ENCODE measurements around the gene TBL3. TPM values are rescaled to one million over a fixed set of nuclear protein-coding genes. Genes with fewer than 3 reads are reported as not detected.

The TBL3 gene
- total RNA-seq, 4 donors from 2014 or later, result 49.2 to 73.5 (median 57.2) TPM

DNA sequence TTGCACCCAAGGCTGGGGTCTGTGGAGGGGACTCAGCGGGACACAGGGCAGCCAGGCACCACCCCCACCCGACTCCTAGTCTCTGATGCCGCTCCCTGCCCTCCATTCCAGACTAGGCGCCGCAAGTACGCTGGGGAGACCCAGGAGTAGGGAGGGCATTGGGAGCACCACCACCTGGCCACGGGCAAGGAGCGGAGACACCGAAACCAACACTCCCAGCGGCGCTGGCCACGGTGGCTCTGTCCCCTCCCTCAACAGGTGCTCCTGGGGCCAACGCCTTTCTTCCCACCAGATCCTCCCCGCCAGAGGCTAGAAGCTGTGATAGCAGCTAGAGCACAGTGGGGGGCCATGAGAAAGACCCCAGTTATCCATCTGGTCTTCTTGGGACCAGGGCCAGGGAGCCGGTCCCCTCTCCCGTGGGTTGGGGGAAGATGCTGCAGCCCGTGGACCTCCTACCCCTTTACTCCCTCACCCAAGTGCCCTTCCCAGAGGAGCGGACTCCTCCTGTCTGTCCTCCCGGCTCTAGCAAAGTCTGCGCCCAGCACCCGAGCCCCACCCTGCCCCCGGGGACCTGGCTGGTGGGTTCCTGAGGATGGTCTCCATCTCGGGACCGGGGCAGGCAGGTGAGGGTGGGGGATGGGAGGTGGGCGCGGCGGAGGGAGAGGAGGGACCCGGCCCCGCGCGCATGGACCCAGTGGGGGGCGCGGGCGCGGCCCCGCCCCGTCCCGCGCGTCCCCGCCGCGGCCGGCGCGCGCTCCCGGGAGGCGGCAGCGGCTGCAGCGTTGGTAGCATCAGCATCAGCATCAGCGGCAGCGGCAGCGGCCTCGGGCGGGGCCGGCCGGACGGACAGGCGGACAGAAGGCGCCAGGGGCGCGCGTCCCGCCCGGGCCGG, 17.6 kb downstream of the TBL3 start, which contains the start of gene SYNGR3:
SYNGR3 (plus strand) TSS at position 762 of the 892 bp plus-strand sequence. CDS start 133 bp downstream, outside the sequence.
- Histone ChIP-seq H3K27me3 (peaks cover 28% of the 10 kb centered on the region), H3K4me3 (peak within 1 kb of the TSS; percentile 49), H3K9me3 (no peaks in the 10 kb centered on the region), H3K27ac (no peak within 1 kb of the TSS), H3K36me3 (peaks cover 12% of the 10 kb centered on the region), H3K4me1 (peaks cover 52% of the 10 kb centered on the region)
- no peak for TF ChIP-seq POLR2AphosphoS5 (IDR thresholded peaks at IDR 0.05)
- DNase-seq (ENCODE audit: low spot score in 2 of 2), result no peak
- WGBS, result 6% methylated on average over 10 of the region's 67 CpGs

DNA sequence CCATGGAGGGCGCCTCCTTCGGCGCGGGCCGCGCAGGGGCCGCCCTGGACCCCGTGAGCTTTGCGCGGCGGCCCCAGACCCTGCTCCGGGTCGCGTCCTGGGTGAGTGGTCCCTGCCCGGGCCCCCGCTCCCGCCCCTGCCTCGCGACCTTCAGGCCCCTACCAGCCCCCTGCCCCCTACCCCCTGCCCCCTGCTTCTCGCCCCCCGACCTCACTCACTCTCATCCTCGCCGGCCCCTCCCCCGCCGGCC, 18.2 kb downstream of the TBL3 start:
- Histone ChIP-seq H3K36me3 (peaks cover 12% of the 10 kb centered on the region), H3K9me3 (no peaks in the 10 kb centered on the region), H3K27me3 (peaks cover 28% of the 10 kb centered on the region), H3K4me1 (peaks cover 46% of the 10 kb centered on the region), H3K27ac (no peak overlapping the region), H3K4me3 (peak overlapping the region; percentile 49)
- TF ChIP-seq, protein P1, sequence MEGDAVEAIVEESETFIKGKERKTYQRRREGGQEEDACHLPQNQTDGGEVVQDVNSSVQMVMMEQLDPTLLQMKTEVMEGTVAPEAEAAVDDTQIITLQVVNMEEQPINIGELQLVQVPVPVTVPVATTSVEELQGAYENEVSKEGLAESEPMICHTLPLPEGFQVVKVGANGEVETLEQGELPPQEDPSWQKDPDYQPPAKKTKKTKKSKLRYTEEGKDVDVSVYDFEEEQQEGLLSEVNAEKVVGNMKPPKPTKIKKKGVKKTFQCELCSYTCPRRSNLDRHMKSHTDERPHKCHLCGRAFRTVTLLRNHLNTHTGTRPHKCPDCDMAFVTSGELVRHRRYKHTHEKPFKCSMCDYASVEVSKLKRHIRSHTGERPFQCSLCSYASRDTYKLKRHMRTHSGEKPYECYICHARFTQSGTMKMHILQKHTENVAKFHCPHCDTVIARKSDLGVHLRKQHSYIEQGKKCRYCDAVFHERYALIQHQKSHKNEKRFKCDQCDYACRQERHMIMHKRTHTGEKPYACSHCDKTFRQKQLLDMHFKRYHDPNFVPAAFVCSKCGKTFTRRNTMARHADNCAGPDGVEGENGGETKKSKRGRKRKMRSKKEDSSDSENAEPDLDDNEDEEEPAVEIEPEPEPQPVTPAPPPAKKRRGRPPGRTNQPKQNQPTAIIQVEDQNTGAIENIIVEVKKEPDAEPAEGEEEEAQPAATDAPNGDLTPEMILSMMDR (IDR thresholded peaks at IDR 0.05), result no peak
- DNase-seq (ENCODE audit: low spot score in 2 of 2), result no peak
- no CpG with 5 or more reads among the region's 25 CpGs for WGBS

DNA sequence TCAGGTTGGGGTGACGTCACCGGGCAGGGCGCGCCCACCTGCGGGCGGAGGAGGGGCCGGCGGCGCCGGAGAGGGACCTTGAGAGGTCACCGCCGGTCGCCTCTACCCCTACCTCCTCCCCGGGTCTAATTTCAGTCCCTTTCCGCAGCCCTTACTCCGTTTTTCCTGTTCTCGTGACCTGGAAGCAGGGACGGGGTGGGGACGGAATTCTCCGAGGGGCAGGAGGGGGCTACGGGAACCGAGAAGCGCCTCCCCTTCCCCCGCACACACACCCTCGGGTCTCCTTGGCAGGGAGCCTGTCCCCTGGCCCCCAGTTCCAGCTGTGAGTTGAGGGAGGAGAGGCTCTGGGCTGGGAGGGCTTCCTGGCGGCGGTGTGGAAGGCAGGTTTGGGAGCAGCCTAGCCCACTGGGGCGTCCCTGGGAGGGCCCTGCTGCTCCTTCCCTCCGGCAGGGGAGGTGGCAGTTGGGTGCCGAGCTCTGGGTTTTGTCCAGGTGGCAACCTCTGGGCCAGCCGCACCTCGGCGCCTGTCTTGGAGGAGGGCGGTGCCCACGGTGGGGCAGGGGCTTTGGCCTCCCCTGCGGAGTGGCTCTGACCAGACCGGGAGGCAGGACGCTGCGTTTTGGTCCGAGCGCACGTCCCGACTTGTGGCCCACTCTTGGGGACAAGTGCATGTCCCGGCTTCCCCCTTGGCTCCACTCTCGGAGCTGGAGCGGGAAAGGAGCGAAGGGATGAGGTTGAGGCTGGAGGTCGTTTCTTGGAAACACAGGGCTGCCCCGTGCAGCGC, 18.7 kb downstream of the TBL3 start:
- no peaks in the 10 kb centered on the region for H3K9me3 ChIP-seq
- H3K4me1 ChIP-seq, result peaks cover 41% of the 10 kb centered on the region
- peak overlapping the region; percentile 49 for H3K4me3 ChIP-seq
- peaks cover 11% of the 10 kb centered on the region for H3K36me3 ChIP-seq
- no peak for DNase-seq (ENCODE audit: low spot score in 2 of 2)
- no peak for TF ChIP-seq EP300 (IDR thresholded peaks at IDR 0.05)
- TF ChIP-seq, protein P1 (IDR thresholded peaks at IDR 0.05), result no peak
- no peak for TF ChIP-seq POLR2AphosphoS5 (IDR thresholded peaks at IDR 0.05)
- TF ChIP-seq POLR2A (IDR thresholded peaks at IDR 0.05), result no peak
- WGBS, result 1% methylated on average over 18 of the region's 50 CpGs
- H3K27ac ChIP-seq, result no peak overlapping the region
- H3K27me3 ChIP-seq, result peaks cover 28% of the 10 kb centered on the region

DNA sequence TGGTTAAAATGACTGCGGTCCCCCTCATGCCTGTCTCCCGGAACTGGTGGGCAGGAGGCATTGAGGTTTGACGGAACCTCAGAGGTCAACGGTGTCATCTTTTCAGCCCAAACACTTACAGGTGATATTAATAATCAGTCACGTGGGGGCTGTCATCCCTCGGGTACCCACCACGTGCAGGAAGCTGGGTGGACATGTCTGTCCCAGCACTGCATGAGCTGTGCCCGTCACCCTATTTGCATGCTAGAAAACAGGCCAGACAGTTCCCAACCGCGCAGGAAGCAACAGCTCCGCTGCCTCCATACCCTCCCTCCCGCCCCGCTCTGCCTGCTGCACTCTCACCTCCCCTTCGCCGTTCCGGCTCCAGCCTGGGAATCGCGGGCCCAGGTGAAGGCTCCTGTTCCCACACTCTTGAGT, 19.3 kb downstream of the TBL3 start:
- peak overlapping the region; percentile 49 for H3K4me3 ChIP-seq
- WGBS, result 5% methylated on average over 13 of the region's 18 CpGs
- H3K9me3 ChIP-seq, result no peaks in the 10 kb centered on the region
- no peak for TF ChIP-seq EP300 (IDR thresholded peaks at IDR 0.05)
- TF ChIP-seq, protein P1 (IDR thresholded peaks at IDR 0.05), result no peak
- no peak for TF ChIP-seq POLR2AphosphoS5 (IDR thresholded peaks at IDR 0.05)
- no peak for TF ChIP-seq POLR2A (IDR thresholded peaks at IDR 0.05)
- no peak for DNase-seq (ENCODE audit: low spot score in 2 of 2)
- H3K36me3 ChIP-seq, result peaks cover 5% of the 10 kb centered on the region
- no peak overlapping the region for H3K27ac ChIP-seq
- peaks cover 28% of the 10 kb centered on the region for H3K27me3 ChIP-seq
- peaks cover 36% of the 10 kb centered on the region for H3K4me1 ChIP-seq

DNA sequence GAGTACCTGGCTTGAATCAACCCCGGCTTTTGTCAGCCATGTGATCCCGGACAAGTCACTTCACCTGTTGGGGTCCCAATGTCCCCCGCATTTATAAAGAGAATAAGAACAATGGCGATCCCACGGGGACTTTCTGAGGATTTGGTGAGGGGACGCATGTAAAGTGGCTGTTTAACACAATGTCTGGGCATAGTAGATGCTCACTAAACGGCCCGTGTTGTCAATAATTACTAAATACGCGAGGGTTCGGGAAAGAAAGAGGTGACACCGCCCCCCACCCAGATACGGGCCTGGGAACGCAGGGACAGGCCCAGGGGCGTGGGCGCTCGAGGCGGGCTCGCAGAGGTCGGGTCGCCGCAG, 19.7 kb downstream of the TBL3 start:
- DNase-seq (ENCODE audit: low spot score in 2 of 2), result no peak
- H3K27me3 ChIP-seq, result peaks cover 28% of the 10 kb centered on the region
- peaks cover 36% of the 10 kb centered on the region for H3K4me1 ChIP-seq
- no peak for TF ChIP-seq EP300 (IDR thresholded peaks at IDR 0.05)
- TF ChIP-seq POLR2A (IDR thresholded peaks at IDR 0.05), result no peak
- TF ChIP-seq, protein P1 (IDR thresholded peaks at IDR 0.05), result no peak
- TF ChIP-seq POLR2AphosphoS5 (IDR thresholded peaks at IDR 0.05), result no peak
- WGBS, result 13% methylated on average over 11 of the region's 22 CpGs
- peak overlapping the region; percentile 35 for H3K27ac ChIP-seq
- H3K36me3 ChIP-seq, result peaks cover 1% of the 10 kb centered on the region
- H3K4me3 ChIP-seq, result peak overlapping the region; percentile 49
- H3K9me3 ChIP-seq, result no peaks in the 10 kb centered on the region

All from suprapubic skin (tissue), 4 donors.